SK-N-SH treated with all-trans-retinoic acid at 6 μM for 48 hours (cell line): Measurements from ENCODE around the gene NHERF2.

Experiments used
- ISL1 ChIP-seq: fragments of 250-450 bp; sonication (Bioruptor Pico); IDR thresholded peaks from 2 replicates; pipeline ENCODE4 v2.1.2; 2022; ENCODE audit warnings: mild to moderate bottlenecking, moderate library complexity
- PPARA ChIP-seq: fragments of 250-450 bp; sonication (Bioruptor Pico); IDR thresholded peaks from 2 replicates; pipeline ENCODE4 v1.5.0; 2020; ENCODE audit warnings: mild to moderate bottlenecking, borderline replicate concordance
- TOX ChIP-seq: fragments of 250-450 bp; sonication (Bioruptor Pico); IDR thresholded peaks from 2 replicates; pipeline ENCODE4 v1.8.0; 2021; ENCODE audit warnings: mild to moderate bottlenecking, moderate library complexity, borderline replicate concordance
- ZFP30 ChIP-seq: fragments of 450-650 bp; formaldehyde crosslinking; IDR thresholded peaks from 2 replicates; pipeline ENCODE4 v1.5.0; 2022; ENCODE audit warnings: mild to moderate bottlenecking, moderate library complexity
- ZNF70 ChIP-seq: fragments of 450-650 bp; formaldehyde crosslinking; IDR thresholded peaks from 2 replicates; pipeline ENCODE4 v1.5.0; 2020; ENCODE audit warnings: mild to moderate bottlenecking, moderate library complexity
- TF ChIP-seq, protein P1 (sequence below): fragments of 250-450 bp; sonication (Bioruptor Pico); IDR thresholded peaks from 2 replicates; pipeline ENCODE4 v1.5.1; 2021; ENCODE audit warnings: mild to moderate bottlenecking, moderate library complexity
- TF ChIP-seq, protein P2 (sequence below): fragments of 250-450 bp; sonication (Bioruptor Pico); IDR thresholded peaks from 2 replicates; pipeline ENCODE4 v1.5.1; 2020; ENCODE audit warnings: low read depth, mild to moderate bottlenecking, moderate library complexity

DNA sequence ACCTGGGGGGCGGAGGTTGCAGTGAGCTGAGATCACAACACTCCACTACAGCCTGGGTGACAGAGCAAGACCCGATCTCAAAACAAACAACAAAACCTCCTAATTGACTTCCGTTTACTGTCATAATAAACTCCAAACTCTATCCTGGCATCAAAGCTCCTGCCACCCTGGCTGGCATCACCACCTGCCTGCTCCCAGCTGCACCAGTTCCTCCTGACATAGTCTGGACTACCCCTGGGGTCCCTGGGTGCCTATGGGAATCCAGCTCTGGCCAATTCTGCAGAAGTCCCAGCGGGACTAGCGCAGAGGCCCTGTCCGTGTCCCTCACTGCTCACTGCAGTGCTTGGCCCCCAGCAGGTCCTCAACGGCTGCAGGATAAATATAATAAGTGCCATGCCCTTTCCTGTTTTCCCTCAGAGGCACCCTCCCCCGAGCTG is 20.2 kb downstream of the NHERF2 start:
- TF ChIP-seq PPARA = no peak
- no peak for TF ChIP-seq TOX (CRISPR knock-in tag)
- TF ChIP-seq ZNF70 (CRISPR knock-in tag) = no peak
- TF ChIP-seq ISL1 (CRISPR knock-in tag) = no peak
- TF ChIP-seq, protein P1, sequence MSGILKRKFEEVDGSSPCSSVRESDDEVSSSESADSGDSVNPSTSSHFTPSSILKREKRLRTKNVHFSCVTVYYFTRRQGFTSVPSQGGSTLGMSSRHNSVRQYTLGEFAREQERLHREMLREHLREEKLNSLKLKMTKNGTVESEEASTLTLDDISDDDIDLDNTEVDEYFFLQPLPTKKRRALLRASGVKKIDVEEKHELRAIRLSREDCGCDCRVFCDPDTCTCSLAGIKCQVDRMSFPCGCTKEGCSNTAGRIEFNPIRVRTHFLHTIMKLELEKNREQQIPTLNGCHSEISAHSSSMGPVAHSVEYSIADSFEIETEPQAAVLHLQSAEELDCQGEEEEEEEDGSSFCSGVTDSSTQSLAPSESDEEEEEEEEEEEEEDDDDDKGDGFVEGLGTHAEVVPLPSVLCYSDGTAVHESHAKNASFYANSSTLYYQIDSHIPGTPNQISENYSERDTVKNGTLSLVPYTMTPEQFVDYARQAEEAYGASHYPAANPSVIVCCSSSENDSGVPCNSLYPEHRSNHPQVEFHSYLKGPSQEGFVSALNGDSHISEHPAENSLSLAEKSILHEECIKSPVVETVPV (CRISPR knock-in tag) = no peak
- TF ChIP-seq, protein P2, sequence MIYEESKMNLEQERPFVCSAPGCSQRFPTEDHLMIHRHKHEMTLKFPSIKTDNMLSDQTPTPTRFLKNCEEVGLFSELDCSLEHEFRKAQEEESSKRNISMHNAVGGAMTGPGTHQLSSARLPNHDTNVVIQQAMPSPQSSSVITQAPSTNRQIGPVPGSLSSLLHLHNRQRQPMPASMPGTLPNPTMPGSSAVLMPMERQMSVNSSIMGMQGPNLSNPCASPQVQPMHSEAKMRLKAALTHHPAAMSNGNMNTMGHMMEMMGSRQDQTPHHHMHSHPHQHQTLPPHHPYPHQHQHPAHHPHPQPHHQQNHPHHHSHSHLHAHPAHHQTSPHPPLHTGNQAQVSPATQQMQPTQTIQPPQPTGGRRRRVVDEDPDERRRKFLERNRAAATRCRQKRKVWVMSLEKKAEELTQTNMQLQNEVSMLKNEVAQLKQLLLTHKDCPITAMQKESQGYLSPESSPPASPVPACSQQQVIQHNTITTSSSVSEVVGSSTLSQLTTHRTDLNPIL (CRISPR knock-in tag) = no peak
- no peak for TF ChIP-seq ZFP30 (CRISPR knock-in tag)
